ENCODE data around the gene PMVK.
A peak's percentile ranks its signal among the peaks of the same experiment; 100 is the strongest.

PMVK gene

GRCh38 chr1:154957091-154957657 is 20.7 kb upstream of the PMVK start:
- ATAC-seq (ENCODE audit: insufficient read depth, low read depth), result no peak
- H3K9ac ChIP-seq (ENCODE audit: low read depth, low read length), result no peak overlapping the region
- H3K9me3 ChIP-seq (ENCODE audit: insufficient read depth, low read length, severe bottlenecking), result no peaks in the 10 kb centered on the region
- no peak for TF ChIP-seq CTCF (IDR thresholded peaks at IDR 0.05; ENCODE audit: borderline replicate concordance, extremely low read depth, low read length, poor library complexity, severe bottlenecking)
- no peak for TF ChIP-seq EZH2 (IDR thresholded peaks at IDR 0.05; ENCODE audit: borderline replicate concordance, low read depth, low read length, severe bottlenecking)
- DNase-seq, result no peak
- no peak overlapping the region for H2AFZ ChIP-seq (ENCODE audit: low read depth, low read length)
- H4K20me1 ChIP-seq (ENCODE audit: insufficient read depth, low read length), result peaks cover 25% of the 10 kb centered on the region
- no peak overlapping the region for H3K4me3 ChIP-seq (ENCODE audit: low read depth in 1 of 2, low read length in 2 of 2)
- no peak overlapping the region; the same call in 1 of the 2 replicates for H3K27ac ChIP-seq (ENCODE audit: low read length)
- no peak overlapping the region for H3K4me2 ChIP-seq (ENCODE audit: insufficient read depth, low read length)
- H3K79me2 ChIP-seq (ENCODE audit: insufficient read depth, low read length), result peaks cover 50% of the 10 kb centered on the region
- peaks cover 71% of the 10 kb centered on the region for H3K4me1 ChIP-seq (ENCODE audit: insufficient read depth, low read length)
- H3K27me3 ChIP-seq (ENCODE audit: insufficient read depth, low read length, poor library complexity), result no peaks in the 10 kb centered on the region
- H3K36me3 ChIP-seq (ENCODE audit: insufficient read depth, low read length), result peaks cover 15% of the 10 kb centered on the region

- DNase-seq, result no peak
- H3K4me1 ChIP-seq (ENCODE audit: insufficient read depth, low read length), result peaks cover 70% of the 10 kb centered on the region
- no peaks in the 10 kb centered on the region for H3K9me3 ChIP-seq (ENCODE audit: insufficient read depth, low read length, severe bottlenecking)
- peak overlapping the region; percentile 52 to 82; a peak in 3 of 4 replicates for H3K4me3 ChIP-seq (ENCODE audit: low read depth in 1 of 2, low read length in 2 of 2)
- ATAC-seq (ENCODE audit: insufficient read depth, low read depth), result no peak
- TF ChIP-seq CTCF (IDR thresholded peaks at IDR 0.05; ENCODE audit: borderline replicate concordance, extremely low read depth, low read length, poor library complexity, severe bottlenecking) (no peak), EZH2 (IDR thresholded peaks at IDR 0.05; ENCODE audit: borderline replicate concordance, low read depth, low read length, severe bottlenecking) (no peak)
- peaks cover 15% of the 10 kb centered on the region for H3K36me3 ChIP-seq (ENCODE audit: insufficient read depth, low read length)
- peaks cover 25% of the 10 kb centered on the region for H4K20me1 ChIP-seq (ENCODE audit: insufficient read depth, low read length)
- H3K4me2 ChIP-seq (ENCODE audit: insufficient read depth, low read length), result peak overlapping the region; percentile 88
- no peaks in the 10 kb centered on the region for H3K27me3 ChIP-seq (ENCODE audit: insufficient read depth, low read length, poor library complexity)
- peak overlapping the region; percentile 88 for H3K27ac ChIP-seq (ENCODE audit: low read length)
- peak overlapping the region; percentile 82 for H2AFZ ChIP-seq (ENCODE audit: low read depth, low read length)
- H3K79me2 ChIP-seq (ENCODE audit: insufficient read depth, low read length), result peaks cover 46% of the 10 kb centered on the region
- H3K9ac ChIP-seq (ENCODE audit: low read depth, low read length), result peak overlapping the region; percentile 64
These were observed 20.0 kb upstream of the PMVK start for GRCh38 chr1:154956544-154956941.

GRCh38 chr1:154955718-154956543 is 19.4 kb upstream of the PMVK start, which contains the start of gene PBXIP1:
Gene PBXIP1, minus strand, starts transcription at chr1:154956099. Its CDS starts 2,378 bp downstream, at chr1:154953721.
- peak within 1 kb of the TSS; percentile 88 for H3K27ac ChIP-seq (ENCODE audit: low read length)
- no peaks in the 10 kb centered on the region for H3K27me3 ChIP-seq (ENCODE audit: insufficient read depth, low read length, poor library complexity)
- peak within 1 kb of the TSS; percentile 64 for H3K9ac ChIP-seq (ENCODE audit: low read depth, low read length)
- H3K9me3 ChIP-seq (ENCODE audit: insufficient read depth, low read length, severe bottlenecking), result no peaks in the 10 kb centered on the region
- H3K36me3 ChIP-seq (ENCODE audit: insufficient read depth, low read length), result peaks cover 21% of the 10 kb centered on the region
- ATAC-seq (ENCODE audit: insufficient read depth, low read depth) (peak; percentile 77), DNase-seq (peak; percentile 92)
- H3K4me3 ChIP-seq (ENCODE audit: low read depth in 1 of 2, low read length in 2 of 2), result peak within 1 kb of the TSS; percentile 52 to 82
- H4K20me1 ChIP-seq (ENCODE audit: insufficient read depth, low read length), result peaks cover 24% of the 10 kb centered on the region
- peak within 1 kb of the TSS; percentile 88 for H3K4me2 ChIP-seq (ENCODE audit: insufficient read depth, low read length)
- TF ChIP-seq CTCF (IDR thresholded peaks at IDR 0.05; ENCODE audit: borderline replicate concordance, extremely low read depth, low read length, poor library complexity, severe bottlenecking) (peak; percentile 53), EZH2 (IDR thresholded peaks at IDR 0.05; ENCODE audit: borderline replicate concordance, low read depth, low read length, severe bottlenecking) (no peak)
- peak within 1 kb of the TSS; percentile 82 for H2AFZ ChIP-seq (ENCODE audit: low read depth, low read length)
- peaks cover 40% of the 10 kb centered on the region for H3K79me2 ChIP-seq (ENCODE audit: insufficient read depth, low read length)
- H3K4me1 ChIP-seq (ENCODE audit: insufficient read depth, low read length), result peaks cover 66% of the 10 kb centered on the region
